B cell (primary cell): ENCODE measurements around the gene BBX. TPM values are rescaled to one million over a fixed set of nuclear protein-coding genes. Genes with fewer than 3 reads are reported as not detected.
A peak's percentile ranks its signal among the peaks of the same experiment; 100 is the strongest.
"Not testable (repeated sequence)": the region's sequence is repeated elsewhere in the genome, so short reads cannot be mapped to it uniquely, and the experiment has no call there.

ENCODE experiments used
- ATAC-seq: fragments of 200-7000 bp; cut with Tn5 transposase; one replicate; pipeline ENCODE4 v1.10.0; 2021; ENCODE audit warnings: low read depth, mild to moderate bottlenecking, moderate number of reproducible peaks, moderate library complexity
- CTCF ChIA-PET: fragments of 350-600 bp; sonication (Branson Sonifier 250); formaldehyde crosslinking; loops from one replicate; lab custom pipeline; 2021; ENCODE audit warnings: antibody characterized with exemption, inconsistent platforms; lab: Charles Lee
- POLR2A ChIA-PET: fragments of 350-600 bp; sonication (Branson Sonifier 250); formaldehyde crosslinking; loops from one replicate; lab custom pipeline; 2021; ENCODE audit warnings: antibody characterized with exemption; lab: Charles Lee
- DNase-seq: peaks from one replicate; pipeline ENCODE4 v3.0.0; 2013
- H2AFZ ChIP-seq: 2 replicates; pipeline ENCODE4 v1.6.1; 2012; ENCODE audit warnings: mild to moderate bottlenecking, low read depth, low read length; ENCODE audit not compliant: insufficient read depth, poor library complexity, severe bottlenecking
- H3K27ac ChIP-seq, 2 donors: 1 replicate in 1 of 2; 2 replicates in 1 of 2; pipeline ENCODE4 v1.5.1; 2012 to 2013; ENCODE audit warnings: low read length in 2 of 2, mild to moderate bottlenecking in 2 of 2, moderate library complexity in 1 of 2
- H3K27me3 ChIP-seq, 4 experiments: fragments of 200-600 bp in 1 of 4; sonication (generic) in 1 of 4; replicated peaks in 1 of 4; 1 replicate in 2 of 4; 2 replicates in 2 of 4; pipeline versions ENCODE4 v1.6.1 to v1.7.0; 2013 to 2016; ENCODE audit warnings: low read length in 3 of 4, mild to moderate bottlenecking in 2 of 4, mixed read lengths in 1 of 4, moderate library complexity in 1 of 4; ENCODE audit not compliant: insufficient read depth in 4 of 4, control insufficient read depth in 3 of 4; ENCODE audit errors: control extremely low read depth in 1 of 4
- H3K36me3 ChIP-seq, 2 experiments: replicated peaks in 1 of 2; 1 replicate in 1 of 2; 2 replicates in 1 of 2; pipeline versions ENCODE4 v1.6.1 to v1.7.1; 2013; ENCODE audit warnings: low read length in 1 of 2; ENCODE audit not compliant: insufficient read depth in 2 of 2, control insufficient read depth in 1 of 2; ENCODE audit errors: control extremely low read depth in 1 of 2, extremely low read depth in 1 of 2
- H3K4me1 ChIP-seq, 2 donors: fragments of 200-600 bp in 1 of 2; sonication (generic) in 1 of 2; 1 replicate in 1 of 2; 2 replicates in 1 of 2; pipeline versions ENCODE4 v1.5.1 to v1.6.1; 2013 to 2017; ENCODE audit warnings: low read length in 2 of 2; ENCODE audit not compliant: control insufficient read depth in 2 of 2, insufficient read depth in 2 of 2
- H3K4me2 ChIP-seq: replicated peaks from 2 replicates; pipeline ENCODE3; 2012; ENCODE audit warnings: mild to moderate bottlenecking, low read depth, low read length; ENCODE audit not compliant: poor library complexity, severe bottlenecking
- H3K4me3 ChIP-seq, 5 experiments: fragments of 200-600 bp in 1 of 5; sonication (generic) in 1 of 5; 1 replicate in 3 of 5; 2 replicates in 2 of 5; pipeline versions ENCODE4 v1.5.1 to v1.7.0; 2011 to 2016; ENCODE audit warnings: low read length in 4 of 5, mild to moderate bottlenecking in 4 of 5, low read depth in 2 of 5, control low read depth in 1 of 5, moderate library complexity in 1 of 5; ENCODE audit not compliant: insufficient read depth in 1 of 5; ENCODE audit errors: control extremely low read depth in 1 of 5, extremely low read depth in 1 of 5
- H3K79me2 ChIP-seq: fragments of 200-600 bp; sonication (generic); one replicate; pipeline ENCODE4 v1.6.0; 2016; ENCODE audit warnings: low read length; ENCODE audit not compliant: control insufficient read depth, insufficient read depth
- H3K9ac ChIP-seq: fragments of 200-600 bp; sonication (generic); 2 replicates; pipeline ENCODE4 v1.6.1; 2017; ENCODE audit warnings: mild to moderate bottlenecking, low read length, moderate library complexity
- H3K9me3 ChIP-seq, 3 donors: one replicate each; pipeline versions ENCODE4 v1.6.1 to v1.7.1; 2013; ENCODE audit warnings: low read length in 2 of 3; ENCODE audit not compliant: control insufficient read depth in 2 of 3, insufficient read depth in 1 of 3; ENCODE audit errors: control extremely low read depth in 1 of 3
- H4K20me1 ChIP-seq: 2 replicates; pipeline ENCODE4 v1.6.0; 2012; ENCODE audit warnings: mild to moderate bottlenecking, low read length; ENCODE audit not compliant: insufficient read depth, control insufficient read depth, poor library complexity, severe bottlenecking
- H3K27ac Mint-ChIP-seq: one replicate; pipeline ENCODE4 v1.8.0; 2021; ENCODE audit warnings: mixed read lengths
- H3K27me3 Mint-ChIP-seq: one replicate; pipeline ENCODE4 v1.8.0; 2021; ENCODE audit warnings: mixed read lengths
- H3K4me1 Mint-ChIP-seq: one replicate; pipeline ENCODE4 v1.8.0; 2021; ENCODE audit warnings: mixed read lengths
- H3K4me3 Mint-ChIP-seq: one replicate; pipeline ENCODE4 v1.8.0; 2021; ENCODE audit warnings: mixed read lengths
- H3K9me3 Mint-ChIP-seq: one replicate; pipeline ENCODE4 v1.8.0; 2022; ENCODE audit warnings: mixed read lengths; ENCODE audit not compliant: insufficient read depth
- EZH2 ChIP-seq: IDR thresholded peaks from 2 replicates; pipeline ENCODE4 v1.6.1; 2012; ENCODE audit warnings: borderline replicate concordance, low read depth, mild to moderate bottlenecking, moderate library complexity, low read length; ENCODE audit not compliant: insufficient read depth, poor library complexity, severe bottlenecking
- WGBS: methylation state at CpG from one replicate; pipeline ENCODE4 v1.1.5; 2013; ENCODE audit warnings: missing lambda C conversion rate; ENCODE audit not compliant: insufficient coverage; 5-methylcytosine and 5-hydroxymethylcytosine counted together
- intact Hi-C: fragments of 100-400 bp; cut with micrococcal nuclease; formaldehyde crosslinking; loops from one replicate; pipeline ENCODE4 v1.10.0; 2022
- polyA plus RNA-seq: library from polyadenylated mRNA; depleted of rRNA; stranded (reverse); fragments of >200 nt; gene quantifications from 2 replicates; pipeline ENCODE4 v1.2.3, GENCODE V29; 2012
- total RNA-seq, 2 donors: library from RNA; stranded (reverse); fragments of 120-200 nt in 1 of 2; gene quantifications; 1 replicate in 1 of 2; 2 replicates in 1 of 2; pipeline versions ENCODE4 v1.2.3 to v1.2.4, GENCODE V29; 2013 to 2022
- TF ChIP-seq, protein P1 (sequence below): fragments of 200-600 bp; IDR thresholded peaks from one replicate; pipeline ENCODE4 v1.8.0; 2022; ENCODE audit warnings: antibody characterized with exemption, mild to moderate bottlenecking

The BBX gene
- total and polyA plus RNA-seq, 2 donors (not counting 1 experiment from before 2014, with no cell fraction given), result 27.8 to 133 TPM

DNA sequence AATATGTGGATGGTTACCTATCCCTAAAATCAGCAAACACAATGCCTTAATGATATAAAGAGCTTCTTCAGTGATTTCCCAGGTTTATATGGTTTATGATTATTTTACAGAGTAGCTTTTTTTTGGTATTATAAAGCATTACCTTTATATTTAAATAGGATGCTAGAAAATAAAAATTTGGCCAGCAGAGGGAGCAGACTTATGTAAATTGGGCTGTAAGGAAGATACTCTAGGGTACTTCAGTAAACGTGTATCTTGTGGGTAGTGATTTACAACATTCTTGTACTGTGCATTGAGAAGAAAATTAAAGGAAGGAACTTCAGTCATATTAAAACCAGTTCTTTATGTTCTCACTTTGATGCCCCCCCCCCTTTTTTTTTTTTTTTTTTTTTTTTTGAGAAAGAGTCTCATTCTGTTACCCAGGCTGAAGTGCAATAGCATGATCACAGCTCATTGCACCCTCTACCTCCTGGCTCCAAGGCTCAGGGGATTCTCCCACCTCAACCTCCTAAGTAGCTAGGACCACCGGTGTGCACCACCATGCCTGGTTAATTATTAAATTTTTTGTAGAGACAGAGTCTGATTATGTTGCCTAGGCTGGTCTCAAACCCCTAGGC is 167.9 kb downstream of the BBX start:
- no peaks in the 10 kb centered on the region for H3K9me3 ChIP-seq
- no CpG with 5 or more reads among the region's 2 CpGs for WGBS
- POLR2A ChIA-PET, result interaction anchor here (0.7 kb wide), 2 partner anchors 10 to 16 kb away, joined by 9 to 14 read pairs; no protein-coding TSS in a partner anchor

GRCh38 chr3:107691984-107692383 is 169.2 kb downstream of the BBX start:
- H3K9me3 ChIP-seq, H3K27me3 ChIP-seq, H3K36me3 ChIP-seq, H4K20me1 ChIP-seq, H2AFZ ChIP-seq, H3K4me3 Mint-ChIP-seq, H3K4me2 ChIP-seq, DNase-seq, H3K27ac ChIP-seq, H3K9me3 Mint-ChIP-seq, H3K4me3 ChIP-seq, H3K27ac Mint-ChIP-seq, H3K27me3 Mint-ChIP-seq, POLR2A ChIA-PET, H3K4me1 ChIP-seq, ATAC-seq, H3K9ac ChIP-seq, H3K4me1 Mint-ChIP-seq: not testable (repeated sequence)
- no CpG with 5 or more reads among the region's 5 CpGs for WGBS
- intact Hi-C loops, result loop anchor here (2.0 kb wide), 1 partner anchor 785 kb away; no protein-coding TSS in a partner anchor
- H3K79me2 ChIP-seq, result peaks cover 28% of the 10 kb centered on the region
- CTCF ChIA-PET, result interaction anchor here (0.6 to 1.9 kb wide), 5 partner anchors 7 to 51 kb away, joined by 3 to 5 read pairs (median 3); no protein-coding TSS in a partner anchor

More for the DNA sequence above, 167.9 kb downstream of the BBX start:
- no peak overlapping the region for H3K9ac ChIP-seq
- peaks cover 0 to 2% of the 10 kb centered on the region in 2 donors for H3K4me1 ChIP-seq
- DNase-seq (peak; percentile 66), ATAC-seq (peak; percentile 64)
- Mint-ChIP-seq H3K27me3 (no peaks in the 10 kb centered on the region), H3K27ac (no peak overlapping the region), H3K4me1 (peaks cover 6% of the 10 kb centered on the region), H3K4me3 (no peak overlapping the region), H3K9me3 (no peaks in the 10 kb centered on the region)
- no peaks in the 10 kb centered on the region for H3K27me3 ChIP-seq
- H3K4me3 ChIP-seq, result no peak overlapping the region
- intact Hi-C loops, result loop anchor here (1.0 to 2.0 kb wide), 2 partner anchors 51 to 786 kb away; no protein-coding TSS in a partner anchor
- peaks cover 35% of the 10 kb centered on the region for H3K79me2 ChIP-seq
- no peaks in the 10 kb centered on the region for H3K36me3 ChIP-seq
- no peak overlapping the region for H3K27ac ChIP-seq
- CTCF ChIA-PET, result interaction anchor here (0.7 to 6.0 kb wide), 21 partner anchors 9 to 787 kb away, joined by 3 to 89 read pairs (median 4); no protein-coding TSS in a partner anchor
- no peak overlapping the region for H2AFZ ChIP-seq
- H3K4me2 ChIP-seq, result no peak overlapping the region
- no peaks in the 10 kb centered on the region for H4K20me1 ChIP-seq
- TF ChIP-seq EZH2, result no peak
- TF ChIP-seq, protein P1, sequence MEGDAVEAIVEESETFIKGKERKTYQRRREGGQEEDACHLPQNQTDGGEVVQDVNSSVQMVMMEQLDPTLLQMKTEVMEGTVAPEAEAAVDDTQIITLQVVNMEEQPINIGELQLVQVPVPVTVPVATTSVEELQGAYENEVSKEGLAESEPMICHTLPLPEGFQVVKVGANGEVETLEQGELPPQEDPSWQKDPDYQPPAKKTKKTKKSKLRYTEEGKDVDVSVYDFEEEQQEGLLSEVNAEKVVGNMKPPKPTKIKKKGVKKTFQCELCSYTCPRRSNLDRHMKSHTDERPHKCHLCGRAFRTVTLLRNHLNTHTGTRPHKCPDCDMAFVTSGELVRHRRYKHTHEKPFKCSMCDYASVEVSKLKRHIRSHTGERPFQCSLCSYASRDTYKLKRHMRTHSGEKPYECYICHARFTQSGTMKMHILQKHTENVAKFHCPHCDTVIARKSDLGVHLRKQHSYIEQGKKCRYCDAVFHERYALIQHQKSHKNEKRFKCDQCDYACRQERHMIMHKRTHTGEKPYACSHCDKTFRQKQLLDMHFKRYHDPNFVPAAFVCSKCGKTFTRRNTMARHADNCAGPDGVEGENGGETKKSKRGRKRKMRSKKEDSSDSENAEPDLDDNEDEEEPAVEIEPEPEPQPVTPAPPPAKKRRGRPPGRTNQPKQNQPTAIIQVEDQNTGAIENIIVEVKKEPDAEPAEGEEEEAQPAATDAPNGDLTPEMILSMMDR, result peak; percentile 70

DNA sequence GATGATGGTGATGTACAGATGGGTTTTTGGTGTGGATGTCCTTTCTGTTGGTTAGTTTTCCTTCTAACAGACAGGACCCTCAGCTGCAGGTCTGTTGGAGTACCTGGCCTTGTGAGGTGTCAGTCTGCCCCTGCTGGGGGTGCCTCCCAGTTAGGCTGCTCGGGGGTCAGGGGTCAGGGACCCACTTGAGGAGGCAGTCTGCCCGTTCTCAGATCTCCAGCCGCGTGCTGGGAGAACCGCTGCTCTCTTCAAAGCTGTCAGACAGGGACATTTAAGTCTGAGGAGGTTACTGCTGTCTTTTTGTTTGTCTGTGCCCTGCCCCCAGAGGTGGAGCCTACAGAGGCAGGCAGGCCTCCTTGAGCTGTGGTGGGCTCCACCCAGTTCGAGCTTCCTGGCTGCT is 174.6 kb downstream of the BBX start:
- Mint-ChIP-seq H3K4me3 (peak overlapping the region; percentile 78), H3K4me1 (peaks cover 25% of the 10 kb centered on the region)
- H3K27me3 Mint-ChIP-seq, intact Hi-C loops, CTCF ChIA-PET, H3K4me2 ChIP-seq, POLR2A ChIA-PET, H4K20me1 ChIP-seq, H3K27me3 ChIP-seq, H3K36me3 ChIP-seq, H3K4me1 ChIP-seq, DNase-seq, ATAC-seq, H3K9me3 ChIP-seq, H3K27ac ChIP-seq, H3K27ac Mint-ChIP-seq, H2AFZ ChIP-seq, H3K9me3 Mint-ChIP-seq: not testable (repeated sequence)
- H3K9ac ChIP-seq, result peak overlapping the region; percentile 51
- WGBS, result no CpG with 5 or more reads among the region's 6 CpGs
- H3K79me2 ChIP-seq, result peaks cover 17% of the 10 kb centered on the region
- peak overlapping the region in 3 of 5 experiments; percentile 25 to 57 (median 55) for H3K4me3 ChIP-seq
